GM23248 (cell line): Measurements from ENCODE around the gene UST. TPM values are rescaled to one million over a fixed set of nuclear protein-coding genes. Genes with fewer than 3 reads are reported as not detected.
"Not testable (repeated sequence)": the region's sequence is repeated elsewhere in the genome, so short reads cannot be mapped to it uniquely, and the experiment has no call there.

ENCODE experiments used
- DNase-seq: peaks from one replicate; pipeline ENCODE4 v3.0.0-alpha.2; 2015
- H2AFZ ChIP-seq: fragments of 200-600 bp; sonication (generic); 2 replicates; pipeline ENCODE4 v1.6.1; 2016; ENCODE audit warnings: antibody characterized with exemption
- H3F3A ChIP-seq: fragments of 200-600 bp; sonication (generic); 2 replicates; pipeline ENCODE4 v1.6.1; 2016; ENCODE audit warnings: mild to moderate bottlenecking, antibody characterized with exemption, mixed run types; ENCODE audit not compliant: insufficient read depth
- H3K27ac ChIP-seq: fragments of 200-600 bp; sonication (generic); 2 replicates; pipeline ENCODE4 v1.5.1; 2016; ENCODE audit warnings: mild to moderate bottlenecking
- H3K27me3 ChIP-seq: fragments of 200-600 bp; sonication (generic); replicated peaks from 2 replicates; pipeline ENCODE4 v1.6.1; 2016; ENCODE audit warnings: mild to moderate bottlenecking; ENCODE audit not compliant: insufficient read depth
- H3K36me3 ChIP-seq: fragments of 200-600 bp; sonication (generic); 2 replicates; pipeline ENCODE4 v1.6.1; 2016; ENCODE audit warnings: low read depth, mild to moderate bottlenecking
- H3K4me1 ChIP-seq: fragments of 200-600 bp; sonication (generic); 2 replicates; pipeline ENCODE4 v1.6.1; 2016; ENCODE audit warnings: mild to moderate bottlenecking; ENCODE audit not compliant: insufficient read depth
- H3K4me2 ChIP-seq: fragments of 200-600 bp; sonication (generic); one replicate; pipeline ENCODE4 v1.6.1; 2016; ENCODE audit warnings: mild to moderate bottlenecking; ENCODE audit not compliant: unreplicated experiment
- H3K4me3 ChIP-seq: fragments of 200-600 bp; sonication (generic); 2 replicates; pipeline ENCODE4 v1.5.1; 2016; ENCODE audit warnings: mild to moderate bottlenecking
- H3K79me2 ChIP-seq: fragments of 200-600 bp; sonication (generic); 2 replicates; pipeline ENCODE4 v1.6.1; 2016; ENCODE audit warnings: mild to moderate bottlenecking; ENCODE audit not compliant: insufficient read depth
- H3K9ac ChIP-seq: fragments of 200-600 bp; sonication (generic); 2 replicates; pipeline ENCODE4 v1.6.1; 2016; ENCODE audit warnings: mild to moderate bottlenecking
- H3K9me2 ChIP-seq: fragments of 200-600 bp; sonication (generic); 2 replicates; pipeline ENCODE4 v1.6.1; 2016; ENCODE audit warnings: mixed run types, mild to moderate bottlenecking, moderate library complexity; ENCODE audit not compliant: insufficient read depth
- H3K9me3 ChIP-seq: fragments of 200-600 bp; sonication (generic); one replicate; pipeline ENCODE4 v1.6.1; 2017; ENCODE audit warnings: low read depth
- H4K20me1 ChIP-seq: fragments of 200-600 bp; sonication (generic); 2 replicates; pipeline ENCODE4 v1.6.0; 2016; ENCODE audit not compliant: insufficient read depth
- EZH2 ChIP-seq: fragments of 200-600 bp; sonication (generic); IDR thresholded peaks from 2 replicates; pipeline ENCODE4 v1.6.1; 2018; ENCODE audit warnings: antibody characterized with exemption, mild to moderate bottlenecking; ENCODE audit not compliant: insufficient read depth, poor library complexity, severe bottlenecking
- EZH2phosphoT487 ChIP-seq: fragments of 200-600 bp; sonication (generic); IDR thresholded peaks from 2 replicates; pipeline ENCODE4 v1.6.1; 2018; ENCODE audit warnings: antibody characterized with exemption, moderate library complexity, mild to moderate bottlenecking, low read depth; ENCODE audit not compliant: insufficient read depth
- whole genome bisulfite sequencing, 2 experiments: methylation state at CpG; one replicate each; pipeline ENCODE4 v1.1.6; 2015 to 2017; ENCODE audit warnings: low lambda C conversion rate in 2 of 2, low coverage in 1 of 2; ENCODE audit errors: missing lambda C conversion rate in 2 of 2; 5-methylcytosine and 5-hydroxymethylcytosine counted together
- in situ Hi-C: fragments of 300-500 bp; cut with MboI; formaldehyde crosslinking; loops from 2 replicates; pipeline ENCODE4 v1.15.0; 2020
- polyA plus RNA-seq: library from polyadenylated mRNA; unstranded; fragments of >200 nt; fragmentation: Nextera tagmentation; extraction: Ambion mirVana; gene quantifications from 2 replicates; pipeline ENCODE4 v1.2.1, GENCODE V29; 2016
- total RNA-seq: library from RNA; depleted of rRNA; stranded (reverse); fragments of >200 nt; shearing (Covaris generic); gene quantifications from 2 replicates; pipeline ENCODE4 v1.2.3, GENCODE V29; 2014

Gene UST
- total and polyA plus RNA-seq, 2 experiments from 2014 or later, result 10.1 to 23.3 TPM

- Histone ChIP-seq H3K27me3 (no peaks in the 10 kb centered on the region), H2AFZ (no peak overlapping the region), H3K9me2 (no peaks in the 10 kb centered on the region), H3K9ac (no peak overlapping the region), H3F3A (no peaks in the 10 kb centered on the region), H3K4me2 (no peak overlapping the region), H3K79me2 (peaks cover 80% of the 10 kb centered on the region), H3K4me1 (0 out of 2 replicates have a peak, but pooled peaks cover 1% of the 10 kb centered on the region), H3K36me3 (no peaks in the 10 kb centered on the region), H3K9me3 (no peaks in the 10 kb centered on the region), H3K4me3 (no peak overlapping the region), H3K27ac (no peak overlapping the region), H4K20me1 (peaks cover 11% of the 10 kb centered on the region; the same call in 1 of the 2 replicates)
- 85 to 88% methylated on average over 4 of the region's 4 CpGs for WGBS, 2 experiments
- TF ChIP-seq EZH2phosphoT487, result no peak
- no peak for TF ChIP-seq EZH2
- in situ Hi-C loops, result no loop called here
- DNase-seq, result no peak
Measured at GRCh38 chr6:148848915-148849314, 102.1 kb downstream of the UST start.

GRCh38 chr6:148849449-148849848 is 102.6 kb downstream of the UST start:
- H3K9ac ChIP-seq, H3K4me1 ChIP-seq, H3K4me3 ChIP-seq, H3K36me3 ChIP-seq, H3K9me2 ChIP-seq, H3F3A ChIP-seq, in situ Hi-C loops, H3K9me3 ChIP-seq, DNase-seq, H2AFZ ChIP-seq, H3K27ac ChIP-seq, H3K27me3 ChIP-seq, H3K4me2 ChIP-seq: not testable (repeated sequence)
- Histone ChIP-seq H4K20me1 (peaks cover 11% of the 10 kb centered on the region; the same call in 1 of the 2 replicates), H3K79me2 (peaks cover 81% of the 10 kb centered on the region)
- 94 to 95% methylated on average over 5 of the region's 5 CpGs for WGBS, 2 experiments

GRCh38 chr6:148850964-148851363 is 104.1 kb downstream of the UST start:
- Histone ChIP-seq H3K9me3 (no peaks in the 10 kb centered on the region), H4K20me1 (peaks cover 5% of the 10 kb centered on the region; the same call in 1 of the 2 replicates), H3K4me1 (0 out of 2 replicates have a peak, but pooled peaks cover 7% of the 10 kb centered on the region), H3K79me2 (peaks cover 85% of the 10 kb centered on the region), H3K36me3 (no peaks in the 10 kb centered on the region), H3F3A (no peaks in the 10 kb centered on the region), H3K9me2 (no peaks in the 10 kb centered on the region), H2AFZ (no peak overlapping the region), H3K4me2 (no peak overlapping the region), H3K27ac (no peak overlapping the region), H3K4me3 (no peak overlapping the region), H3K27me3 (no peaks in the 10 kb centered on the region), H3K9ac (no peak overlapping the region)
- no peak for DNase-seq
- TF ChIP-seq EZH2phosphoT487 (no peak), EZH2 (no peak)
- in situ Hi-C loops, result no loop called here
- WGBS, 2 experiments, result 96 to 97% methylated on average over 3 of the region's 3 CpGs

GRCh38 chr6:148851683-148852556 is 105.1 kb downstream of the UST start:
- H3K36me3 ChIP-seq, result no peaks in the 10 kb centered on the region
- 0 out of 2 replicates have a peak, but pooled peaks cover 7% of the 10 kb centered on the region for H3K4me1 ChIP-seq
- no peak overlapping the region for H2AFZ ChIP-seq
- H3K27me3 ChIP-seq, result no peaks in the 10 kb centered on the region
- no peaks in the 10 kb centered on the region for H3K9me3 ChIP-seq
- H3K4me2 ChIP-seq, result no peak overlapping the region
- peaks cover 5% of the 10 kb centered on the region; the same call in 1 of the 2 replicates for H4K20me1 ChIP-seq
- TF ChIP-seq EZH2 (no peak), EZH2phosphoT487 (no peak)
- 72 to 77% methylated on average over 16 of the region's 16 CpGs for WGBS, 2 experiments
- H3K4me3 ChIP-seq, result no peak overlapping the region
- H3K9ac ChIP-seq, result no peak overlapping the region
- H3K9me2 ChIP-seq, result no peaks in the 10 kb centered on the region
- peaks cover 92% of the 10 kb centered on the region for H3K79me2 ChIP-seq
- no peaks in the 10 kb centered on the region for H3F3A ChIP-seq
- in situ Hi-C loops, result no loop called here
- no peak for DNase-seq
- H3K27ac ChIP-seq, result no peak overlapping the region
